ENCODE data around the gene TDRD15. TPM values are rescaled to one million over a fixed set of nuclear protein-coding genes. Genes with fewer than 3 reads are reported as not detected.

TDRD15 gene
- under 1 TPM in 1 of 4 donors, not detected in 3; 0.83 TPM for total RNA-seq

- TF ChIP-seq POLR2A (IDR thresholded peaks at IDR 0.05) (no peak), CTCF (IDR thresholded peaks at IDR 0.05) (no peak)
- Histone ChIP-seq H3K27ac (no peak within 1 kb of the TSS), H3K4me3 (no peak within 1 kb of the TSS), H3K36me3 (no peaks in the 10 kb centered on the region), H3K9me3 (no peaks in the 10 kb centered on the region), H3K27me3 (no peaks in the 10 kb centered on the region), H3K4me1 (no peaks in the 10 kb centered on the region)
- DNase-seq = peak in 1 of 3 donors; percentile 37
Measured at GRCh38 chr2:21123473-21124393, at the start of gene TDRD15. Gene TDRD15 (plus strand): TSS chr2:21123968. CDS start chr2:21137468, 13,500 bp downstream.

- H3K4me3 ChIP-seq = no peak overlapping the region
- H3K9me3 ChIP-seq = no peaks in the 10 kb centered on the region
- no peaks in the 10 kb centered on the region for H3K36me3 ChIP-seq
- TF ChIP-seq CTCF (IDR thresholded peaks at IDR 0.05) (no peak), POLR2A (IDR thresholded peaks at IDR 0.05) (no peak)
- no peaks in the 10 kb centered on the region for H3K4me1 ChIP-seq
- no peak for DNase-seq
- no peak overlapping the region for H3K27ac ChIP-seq
- H3K27me3 ChIP-seq = no peaks in the 10 kb centered on the region
Measured at GRCh38 chr2:21078296-21078695, 45.5 kb upstream of the TDRD15 start.

- no peak for DNase-seq
- Histone ChIP-seq H3K27me3 (no peaks in the 10 kb centered on the region), H3K36me3 (no peaks in the 10 kb centered on the region), H3K4me3 (no peak overlapping the region), H3K4me1 (no peaks in the 10 kb centered on the region), H3K9me3 (no peaks in the 10 kb centered on the region), H3K27ac (no peak overlapping the region)
- no peak for TF ChIP-seq POLR2A (IDR thresholded peaks at IDR 0.05)
- no peak for TF ChIP-seq CTCF (IDR thresholded peaks at IDR 0.05)
Measured at GRCh38 chr2:21083482-21083881, 40.3 kb upstream of the TDRD15 start.

- Histone ChIP-seq H3K36me3 (no peaks in the 10 kb centered on the region), H3K27me3 (no peaks in the 10 kb centered on the region), H3K27ac (no peak overlapping the region), H3K4me1 (no peaks in the 10 kb centered on the region), H3K9me3 (no peaks in the 10 kb centered on the region), H3K4me3 (no peak overlapping the region)
- no peak for TF ChIP-seq POLR2A (IDR thresholded peaks at IDR 0.05)
- no peak for TF ChIP-seq CTCF (IDR thresholded peaks at IDR 0.05)
- no peak for DNase-seq
Measured at GRCh38 chr2:21084401-21084800, 39.4 kb upstream of the TDRD15 start.

GRCh38 chr2:21092308-21092869, 31.4 kb upstream of the TDRD15 start:
- Histone ChIP-seq H3K36me3 (no peaks in the 10 kb centered on the region), H3K4me3 (no peak overlapping the region), H3K9me3 (no peaks in the 10 kb centered on the region), H3K27ac (no peak overlapping the region), H3K4me1 (peaks cover 0 to 8% (median 0%) of the 10 kb centered on the region in 4 donors), H3K27me3 (no peaks in the 10 kb centered on the region)
- TF ChIP-seq CTCF (IDR thresholded peaks at IDR 0.05) (no peak), POLR2A (IDR thresholded peaks at IDR 0.05) (no peak)
- DNase-seq = no peak
